Fibroblast of the aortic adventitia (primary cell): ENCODE results near the gene ZFAND6. TPM values are rescaled to one million over a fixed set of nuclear protein-coding genes. Genes with fewer than 3 reads are reported as not detected.
A peak's percentile ranks its signal among the peaks of the same experiment; 100 is the strongest.

Experiments used
- DNase-seq: peaks from one replicate; pipeline ENCODE4 v3.0.0-alpha.2; 2010; ENCODE audit warnings: low read depth
- H3K4me3 ChIP-seq: 2 replicates; pipeline ENCODE4 v1.5.1; 2011; ENCODE audit warnings: low read depth, mild to moderate bottlenecking, control low read depth, low read length, moderate library complexity
- total RNA-seq: library from RNA; depleted of rRNA; stranded (reverse); fragments of >200 nt; gene quantifications from 2 replicates; pipeline ENCODE4 v1.2.3, GENCODE V29; 2012; ENCODE audit warnings: low replicate concordance
- TF ChIP-seq, protein P1 (sequence below): IDR thresholded peaks from 2 replicates; pipeline ENCODE4 v1.5.1; 2011; ENCODE audit warnings: mild to moderate bottlenecking, low read length, control low read depth, inconsistent platforms; ENCODE audit not compliant: insufficient read depth

ZFAND6 gene
- total RNA-seq, 1 donor = 125 TPM

DNA sequence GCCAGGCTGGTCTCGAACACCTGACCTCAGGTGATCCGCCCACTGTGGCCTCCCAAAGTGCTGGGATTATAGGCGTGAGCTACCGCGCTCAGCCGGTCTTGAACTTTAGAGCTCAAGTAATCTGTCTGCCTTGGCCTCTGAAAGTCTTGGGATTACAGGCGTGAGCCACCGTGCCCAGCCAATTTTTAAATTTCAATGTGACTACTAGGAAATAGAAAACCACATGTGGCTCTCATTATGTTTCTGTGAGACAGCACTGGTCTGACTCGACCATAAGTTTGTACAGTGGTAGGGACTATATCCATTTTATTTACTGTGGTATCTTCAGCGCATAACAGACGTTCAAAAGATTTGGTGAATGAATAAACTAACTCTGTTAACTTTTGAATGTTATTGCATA lies 9.1 kb downstream of the ZFAND6 start:
- no peak overlapping the region for H3K4me3 ChIP-seq
- peak; percentile 73 for DNase-seq
- TF ChIP-seq, protein P1, sequence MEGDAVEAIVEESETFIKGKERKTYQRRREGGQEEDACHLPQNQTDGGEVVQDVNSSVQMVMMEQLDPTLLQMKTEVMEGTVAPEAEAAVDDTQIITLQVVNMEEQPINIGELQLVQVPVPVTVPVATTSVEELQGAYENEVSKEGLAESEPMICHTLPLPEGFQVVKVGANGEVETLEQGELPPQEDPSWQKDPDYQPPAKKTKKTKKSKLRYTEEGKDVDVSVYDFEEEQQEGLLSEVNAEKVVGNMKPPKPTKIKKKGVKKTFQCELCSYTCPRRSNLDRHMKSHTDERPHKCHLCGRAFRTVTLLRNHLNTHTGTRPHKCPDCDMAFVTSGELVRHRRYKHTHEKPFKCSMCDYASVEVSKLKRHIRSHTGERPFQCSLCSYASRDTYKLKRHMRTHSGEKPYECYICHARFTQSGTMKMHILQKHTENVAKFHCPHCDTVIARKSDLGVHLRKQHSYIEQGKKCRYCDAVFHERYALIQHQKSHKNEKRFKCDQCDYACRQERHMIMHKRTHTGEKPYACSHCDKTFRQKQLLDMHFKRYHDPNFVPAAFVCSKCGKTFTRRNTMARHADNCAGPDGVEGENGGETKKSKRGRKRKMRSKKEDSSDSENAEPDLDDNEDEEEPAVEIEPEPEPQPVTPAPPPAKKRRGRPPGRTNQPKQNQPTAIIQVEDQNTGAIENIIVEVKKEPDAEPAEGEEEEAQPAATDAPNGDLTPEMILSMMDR = no peak

DNA sequence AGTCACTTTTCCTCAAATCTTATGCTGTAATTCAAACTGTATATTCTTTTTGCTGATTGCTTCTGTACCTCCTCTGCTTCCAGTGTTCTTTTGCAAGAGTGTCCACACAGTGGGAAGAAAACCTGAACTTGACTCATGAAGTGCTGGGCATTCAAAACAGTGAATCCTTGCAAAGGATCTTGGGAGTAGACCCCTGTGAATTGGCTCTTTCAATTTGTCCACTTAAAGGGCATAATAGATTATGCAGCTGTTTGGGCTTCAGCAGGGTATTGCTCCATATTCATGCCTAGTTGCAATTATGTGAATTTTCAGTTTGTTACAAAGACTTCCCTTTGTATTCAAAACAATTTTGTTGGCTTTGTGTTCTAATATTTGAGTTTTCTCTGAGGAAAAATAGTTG lies 11.4 kb downstream of the ZFAND6 start:
- TF ChIP-seq, protein P1 = no peak
- peak; percentile 56 for DNase-seq
- H3K4me3 ChIP-seq = no peak overlapping the region

DNA sequence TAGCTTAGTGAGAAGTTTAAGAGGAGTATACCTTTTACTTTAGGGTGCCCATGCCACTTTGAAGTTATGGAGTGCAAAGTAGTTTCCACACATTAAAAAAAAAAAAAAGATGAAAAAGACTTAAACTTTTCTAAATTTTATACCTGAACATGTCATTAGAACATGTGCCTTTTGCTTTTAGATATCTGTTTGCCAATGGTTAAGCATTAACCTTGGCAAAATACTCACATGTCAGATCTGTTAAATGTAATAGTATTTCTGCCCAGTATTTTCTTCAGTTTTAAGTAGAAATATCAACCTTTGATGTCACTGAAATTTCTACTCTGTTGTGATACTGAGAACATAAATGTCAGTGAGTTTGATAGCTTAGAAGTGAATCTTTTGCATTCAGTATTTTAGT lies 12.2 kb downstream of the ZFAND6 start:
- H3K4me3 ChIP-seq = peak overlapping the region; percentile 26
- no peak for DNase-seq
- TF ChIP-seq, protein P1 = no peak

DNA sequence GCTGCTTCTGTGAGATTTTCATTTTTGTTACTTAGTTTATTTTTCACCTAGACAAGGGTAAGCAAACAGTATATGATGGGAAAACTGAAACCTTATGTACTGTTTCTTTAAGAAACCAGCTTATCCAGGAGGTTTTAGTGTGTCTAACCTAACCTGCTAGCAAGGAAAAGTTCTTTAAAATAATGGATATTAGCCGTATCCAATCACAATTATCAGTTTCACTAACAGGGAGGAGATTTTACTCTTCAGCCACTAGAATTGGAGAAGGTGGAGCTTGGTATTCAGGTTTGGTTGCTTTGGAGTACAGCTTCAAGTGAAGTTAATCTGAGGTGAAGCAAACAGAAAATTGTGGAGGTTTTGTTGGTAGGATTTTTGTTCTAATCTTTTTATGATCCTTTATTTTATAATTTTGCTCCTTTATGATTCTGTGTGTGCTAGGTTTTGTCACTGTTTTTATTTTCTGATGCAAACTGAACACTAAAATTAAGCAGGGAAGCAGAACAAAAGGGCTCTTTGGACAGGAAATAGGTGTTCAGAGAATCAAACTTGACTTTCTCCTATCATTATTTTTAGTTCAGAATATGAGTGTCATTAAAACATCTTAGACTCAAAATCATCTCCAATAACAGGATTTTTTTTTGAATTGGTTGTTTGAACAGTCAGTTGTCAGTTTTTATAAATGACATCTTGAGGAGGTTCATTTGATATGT lies 13.0 kb downstream of the ZFAND6 start:
- TF ChIP-seq, protein P1 = no peak
- DNase-seq = peak; percentile 93

DNA sequence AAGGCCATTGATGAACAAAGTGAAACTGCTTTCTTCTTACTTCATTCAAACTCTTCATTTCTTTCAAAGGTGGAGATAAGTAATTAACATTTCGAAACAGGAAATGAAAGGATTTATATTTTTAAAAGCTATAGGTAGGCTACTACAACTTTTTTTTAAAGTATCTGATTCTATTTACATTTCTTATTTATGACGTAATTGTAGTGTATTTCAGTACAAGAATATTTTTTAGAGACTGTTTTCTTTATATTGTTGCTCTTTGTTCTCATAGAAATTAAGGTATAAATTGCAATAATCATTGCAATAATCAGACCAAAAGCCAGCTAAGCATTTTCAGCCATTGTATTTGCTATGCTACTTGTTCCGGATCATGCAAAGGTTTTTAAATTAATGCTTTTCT lies 13.7 kb downstream of the ZFAND6 start:
- TF ChIP-seq, protein P1 = no peak
- H3K4me3 ChIP-seq = peak overlapping the region; percentile 56
- DNase-seq = no peak

More for the DNA sequence above, 13.0 kb downstream of the ZFAND6 start:
- peak overlapping the region; percentile 56 for H3K4me3 ChIP-seq

DNA sequence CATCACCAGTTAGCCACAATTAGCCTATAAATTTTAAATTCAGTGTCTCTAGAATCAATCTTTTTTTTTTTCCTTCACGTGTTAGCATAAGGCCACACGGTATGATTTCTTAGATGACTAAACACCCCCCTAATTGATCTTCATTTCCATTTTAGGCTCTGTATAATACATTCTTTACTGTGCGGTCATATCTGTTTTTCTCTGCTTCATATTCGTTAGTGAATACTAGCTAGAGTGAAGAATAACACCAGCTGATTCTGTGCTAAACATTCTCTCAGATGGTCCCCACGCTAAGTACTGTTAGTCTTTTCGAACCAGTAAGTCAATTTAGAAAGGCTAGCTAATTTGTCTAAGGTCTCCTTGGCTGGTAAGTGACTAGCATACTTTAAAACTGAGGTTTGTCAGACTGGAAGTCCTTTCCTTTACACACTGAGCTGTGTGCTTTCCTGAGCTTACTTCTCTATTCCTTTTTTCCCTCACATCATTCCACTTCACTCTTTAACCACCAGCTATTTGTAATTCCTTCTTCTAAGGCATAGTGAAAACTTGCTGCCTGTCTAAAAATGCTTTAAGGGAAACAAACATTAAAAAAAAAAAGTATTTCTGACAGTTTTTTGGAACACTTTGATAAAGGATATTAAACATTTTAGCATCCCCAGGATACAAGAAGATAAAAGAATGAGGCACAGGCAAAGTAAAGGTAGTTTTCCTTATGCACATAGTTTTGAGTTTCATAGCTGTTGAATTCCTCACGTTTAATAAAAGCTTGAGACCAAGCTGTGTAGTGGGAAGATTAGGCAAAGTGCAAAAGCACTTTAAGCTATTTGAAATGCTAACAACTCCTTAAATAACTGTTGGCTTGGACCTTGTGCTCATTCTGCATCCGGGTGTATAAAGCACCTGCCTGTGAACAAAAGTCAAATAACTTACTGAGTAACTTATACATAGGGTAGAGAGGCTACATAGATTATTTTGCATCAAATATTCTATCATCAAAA lies 17.1 kb downstream of the ZFAND6 start:
- TF ChIP-seq, protein P1 = no peak
- no peak for DNase-seq
- H3K4me3 ChIP-seq = no peak overlapping the region
